ENCODE measurements around the gene ASS1. TPM values are rescaled to one million over a fixed set of nuclear protein-coding genes. Genes with fewer than 3 reads are reported as not detected.

The ASS1 gene
- total and polyA plus RNA-seq, 2 of the 13 experiments (the other 11 are each of a cell fraction or from before 2014, with no cell fraction given), result 77.6 to 122 TPM

DNA sequence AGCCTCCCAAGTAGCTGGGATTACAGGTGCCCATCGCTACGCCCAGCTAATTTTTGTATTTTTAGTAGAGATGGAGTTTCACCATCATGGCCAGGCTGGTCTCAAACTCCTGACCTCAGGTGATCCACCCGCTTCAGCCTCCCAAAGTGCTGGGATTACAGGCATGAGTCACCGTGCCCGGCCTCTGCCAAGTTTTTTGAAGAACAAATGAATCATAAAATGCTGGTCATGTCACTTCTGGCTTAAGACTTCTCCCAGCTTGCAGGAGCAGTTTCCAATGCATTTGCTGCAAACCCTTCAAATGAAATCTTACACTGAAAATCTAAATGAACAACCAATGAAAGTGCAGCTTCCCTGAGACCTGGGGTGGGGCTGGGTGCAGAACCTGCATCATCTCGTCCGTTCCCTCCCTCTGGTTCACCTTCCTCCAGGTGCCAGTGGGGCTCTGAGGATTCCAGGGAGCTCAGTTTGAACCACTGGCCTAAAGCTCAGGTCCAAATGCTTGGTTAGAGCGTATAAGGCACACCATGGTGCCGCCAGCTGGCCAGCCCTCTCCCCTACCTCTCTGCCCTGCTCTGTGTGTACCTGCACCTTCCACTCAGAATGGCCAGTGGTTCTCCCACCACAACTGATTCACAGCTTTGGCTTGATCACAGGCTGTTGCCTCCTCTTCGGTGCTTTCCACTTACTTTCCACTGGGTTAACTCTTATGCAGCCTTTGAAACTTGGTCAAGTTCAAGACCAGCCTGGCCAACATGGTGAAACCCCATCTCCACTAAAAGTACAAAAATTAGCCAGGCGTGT lies 94.9 kb downstream of the ASS1 start:
- CTCF ChIA-PET (ENCODE audit: low intra/inter-chr PET ratio, low total read pairs), result no interaction called here
- no peaks in the 10 kb centered on the region for H4K20me1 ChIP-seq (ENCODE audit: insufficient read depth, low read length)
- DNase-seq (ENCODE audit: low spot score) (no peak), FAIRE-seq (no peak), ATAC-seq (no peak)
- H3K9me3 ChIP-seq (ENCODE audit: low read length), result no peaks in the 10 kb centered on the region
- no peaks in the 10 kb centered on the region for H3K36me3 ChIP-seq (replicated peaks in 1 of 2; ENCODE audit: control insufficient read depth in 1 of 2, insufficient read depth in 2 of 2, low read length in 2 of 2)
- intact Hi-C loops (cut with micrococcal nuclease; ENCODE audit: unreplicated experiment), result no loop called here
- no peak overlapping the region for H2AFZ ChIP-seq (ENCODE audit: low read length)
- no TSS peak for BruUV-seq (replicated peaks)
- H3K4me1 ChIP-seq (ENCODE audit: insufficient read depth, low read length), result peaks cover 32% of the 10 kb centered on the region
- in situ Hi-C loops (cut with HindIII; ENCODE audit: extremely low pct_ligation_motif_present, low pct_unique_long_range_greater_than_20kb), result no loop called here
- H3K27me3 ChIP-seq (ENCODE audit: control insufficient read depth in 1 of 2, insufficient read depth in 2 of 2, low read length in 2 of 2), result peaks cover 0 to 15% of the 10 kb centered on the region in 2 experiments; a peak in 2 of 5 replicates
- H3K9ac ChIP-seq (ENCODE audit: insufficient read depth, low read depth, low read length), result no peak overlapping the region
- 85% methylated on average over 11 of the region's 11 CpGs for WGBS (ENCODE audit: low lambda C conversion rate)
- no peak overlapping the region for H3K27ac ChIP-seq (ENCODE audit: extremely low read length, insufficient read depth, low read length)
- H3K79me2 ChIP-seq (ENCODE audit: insufficient read depth, low read length), result no peaks in the 10 kb centered on the region
- H3K4me3 ChIP-seq (replicated peaks in 1 of 3; ENCODE audit: insufficient read depth in 1 of 3, low read depth in 2 of 3, low read length in 3 of 3), result no peak overlapping the region
- H3K4me2 ChIP-seq (ENCODE audit: low read depth, low read length), result no peak overlapping the region
- POLR2A ChIA-PET, result interaction anchor here (1.0 kb wide), 1 partner anchor 9 kb away, joined by 3 read pairs; no protein-coding TSS in a partner anchor
- TF ChIP-seq ZNF891 (CRISPR knock-in tag; IDR thresholded peaks at IDR 0.05), result no peak
- no peak for TF ChIP-seq POLR2G (IDR thresholded peaks at IDR 0.05; ENCODE audit: low read depth, low read length)
- no peak for TF ChIP-seq NPAS2 (CRISPR knock-in tag; IDR thresholded peaks at IDR 0.05; ENCODE audit: borderline replicate concordance)
- no peak for TF ChIP-seq ZNF331 (CRISPR knock-in tag; IDR thresholded peaks at IDR 0.05)
- no peak for TF ChIP-seq NFIC (IDR thresholded peaks at IDR 0.05; ENCODE audit: low read length)
- TF ChIP-seq THAP11 (CRISPR knock-in tag; IDR thresholded peaks at IDR 0.05), result no peak
- TF ChIP-seq PAWR (CRISPR knock-in tag; IDR thresholded peaks at IDR 0.05; ENCODE audit: borderline replicate concordance), result no peak
- TF ChIP-seq NR2F6 (IDR thresholded peaks at IDR 0.05), result no peak
- TF ChIP-seq NR2F6 (CRISPR knock-in tag; IDR thresholded peaks at IDR 0.05), result no peak
- no peak for TF ChIP-seq ZSCAN20 (CRISPR knock-in tag; IDR thresholded peaks at IDR 0.05; ENCODE audit: borderline replicate concordance)
- TF ChIP-seq ATRX (CRISPR knock-in tag; IDR thresholded peaks at IDR 0.05; ENCODE audit: borderline replicate concordance), result no peak
- TF ChIP-seq CCAR2 (optimal IDR thresholded peaks at IDR 0.05; ENCODE audit: low read depth, low read length), result no peak
- TF ChIP-seq, protein P1, sequence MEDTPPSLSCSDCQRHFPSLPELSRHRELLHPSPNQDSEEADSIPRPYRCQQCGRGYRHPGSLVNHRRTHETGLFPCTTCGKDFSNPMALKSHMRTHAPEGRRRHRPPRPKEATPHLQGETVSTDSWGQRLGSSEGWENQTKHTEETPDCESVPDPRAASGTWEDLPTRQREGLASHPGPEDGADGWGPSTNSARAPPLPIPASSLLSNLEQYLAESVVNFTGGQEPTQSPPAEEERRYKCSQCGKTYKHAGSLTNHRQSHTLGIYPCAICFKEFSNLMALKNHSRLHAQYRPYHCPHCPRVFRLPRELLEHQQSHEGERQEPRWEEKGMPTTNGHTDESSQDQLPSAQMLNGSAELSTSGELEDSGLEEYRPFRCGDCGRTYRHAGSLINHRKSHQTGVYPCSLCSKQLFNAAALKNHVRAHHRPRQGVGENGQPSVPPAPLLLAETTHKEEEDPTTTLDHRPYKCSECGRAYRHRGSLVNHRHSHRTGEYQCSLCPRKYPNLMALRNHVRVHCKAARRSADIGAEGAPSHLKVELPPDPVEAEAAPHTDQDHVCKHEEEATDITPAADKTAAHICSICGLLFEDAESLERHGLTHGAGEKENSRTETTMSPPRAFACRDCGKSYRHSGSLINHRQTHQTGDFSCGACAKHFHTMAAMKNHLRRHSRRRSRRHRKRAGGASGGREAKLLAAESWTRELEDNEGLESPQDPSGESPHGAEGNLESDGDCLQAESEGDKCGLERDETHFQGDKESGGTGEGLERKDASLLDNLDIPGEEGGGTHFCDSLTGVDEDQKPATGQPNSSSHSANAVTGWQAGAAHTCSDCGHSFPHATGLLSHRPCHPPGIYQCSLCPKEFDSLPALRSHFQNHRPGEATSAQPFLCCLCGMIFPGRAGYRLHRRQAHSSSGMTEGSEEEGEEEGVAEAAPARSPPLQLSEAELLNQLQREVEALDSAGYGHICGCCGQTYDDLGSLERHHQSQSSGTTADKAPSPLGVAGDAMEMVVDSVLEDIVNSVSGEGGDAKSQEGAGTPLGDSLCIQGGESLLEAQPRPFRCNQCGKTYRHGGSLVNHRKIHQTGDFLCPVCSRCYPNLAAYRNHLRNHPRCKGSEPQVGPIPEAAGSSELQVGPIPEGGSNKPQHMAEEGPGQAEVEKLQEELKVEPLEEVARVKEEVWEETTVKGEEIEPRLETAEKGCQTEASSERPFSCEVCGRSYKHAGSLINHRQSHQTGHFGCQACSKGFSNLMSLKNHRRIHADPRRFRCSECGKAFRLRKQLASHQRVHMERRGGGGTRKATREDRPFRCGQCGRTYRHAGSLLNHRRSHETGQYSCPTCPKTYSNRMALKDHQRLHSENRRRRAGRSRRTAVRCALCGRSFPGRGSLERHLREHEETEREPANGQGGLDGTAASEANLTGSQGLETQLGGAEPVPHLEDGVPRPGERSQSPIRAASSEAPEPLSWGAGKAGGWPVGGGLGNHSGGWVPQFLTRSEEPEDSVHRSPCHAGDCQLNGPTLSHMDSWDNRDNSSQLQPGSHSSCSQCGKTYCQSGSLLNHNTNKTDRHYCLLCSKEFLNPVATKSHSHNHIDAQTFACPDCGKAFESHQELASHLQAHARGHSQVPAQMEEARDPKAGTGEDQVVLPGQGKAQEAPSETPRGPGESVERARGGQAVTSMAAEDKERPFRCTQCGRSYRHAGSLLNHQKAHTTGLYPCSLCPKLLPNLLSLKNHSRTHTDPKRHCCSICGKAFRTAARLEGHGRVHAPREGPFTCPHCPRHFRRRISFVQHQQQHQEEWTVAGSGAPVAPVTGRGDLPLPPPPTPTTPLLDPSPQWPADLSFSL (CRISPR knock-in tag; IDR thresholded peaks at IDR 0.05), result no peak
- no peak for TF ChIP-seq PAXIP1 (CRISPR knock-in tag; conservative IDR thresholded peaks at IDR 0.05)

Measured in HepG2 (cell line).